Endothelial cell of umbilical vein (primary cell): Measurements from ENCODE around the gene UBASH3A. TPM values are rescaled to one million over a fixed set of nuclear protein-coding genes. Genes with fewer than 3 reads are reported as not detected.

ENCODE experiments used
- BruUV-seq: library from RNA; stranded (reverse); fragments of 400-500 nt; replicated peaks from 2 replicates; lab custom pipeline; 2021; lab: Mats Ljungman, UMichigan
- CTCF ChIA-PET: fragments of 300-600, 350-600 bp; sonication (Branson Sonifier 250); formaldehyde crosslinking; loops from one replicate; lab custom pipeline; 2021; ENCODE audit warnings: antibody characterized with exemption, inconsistent platforms; lab: Charles Lee
- POLR2A ChIA-PET: fragments of 300-600, 350-600 bp; sonication (Branson Sonifier 250); formaldehyde crosslinking; loops from one replicate; lab custom pipeline; 2021; ENCODE audit warnings: antibody characterized with exemption, inconsistent platforms; lab: Charles Lee
- DNase-seq: peaks from one replicate; pipeline ENCODE4 v3.0.0-alpha.2; 2011; ENCODE audit warnings: low read depth, low spot score
- FAIRE-seq: peaks from 2 replicates; lab custom pipeline; 2011; peaks lifted over from hg19 to GRCh38; lab: Jason Lieb, UNC
- H2AFZ ChIP-seq: 2 replicates; pipeline ENCODE4 v1.6.0; 2012; ENCODE audit warnings: low read depth, low read length, control low read depth, inconsistent platforms
- H3K27ac ChIP-seq: 2 replicates; pipeline ENCODE4 v1.5.1; 2011; ENCODE audit warnings: low read depth, mild to moderate bottlenecking, control low read depth, low read length, moderate library complexity; ENCODE audit not compliant: insufficient read depth
- H3K27me3 ChIP-seq, 2 experiments: 2 replicates each; pipeline versions ENCODE4 v1.6.0 to v1.6.1; 2011; ENCODE audit warnings: low read length in 2 of 2, mixed read lengths in 1 of 2; ENCODE audit not compliant: control insufficient read depth in 2 of 2, insufficient read depth in 2 of 2
- H3K36me3 ChIP-seq, 2 experiments: 2 replicates in 1 of 2; 3 replicates in 1 of 2; pipeline ENCODE4 v1.5.1; 2011; ENCODE audit warnings: low read length in 2 of 2, mild to moderate bottlenecking in 1 of 2, moderate library complexity in 1 of 2; ENCODE audit not compliant: control insufficient read depth in 2 of 2, insufficient read depth in 2 of 2; ENCODE audit errors: extremely low read depth in 1 of 2
- H3K4me1 ChIP-seq: 3 replicates; pipeline ENCODE4 v1.5.1; 2011; ENCODE audit warnings: mild to moderate bottlenecking, low read length; ENCODE audit not compliant: control insufficient read depth, insufficient read depth; ENCODE audit errors: extremely low read depth
- H3K4me2 ChIP-seq: 2 replicates; pipeline ENCODE4 v1.6.1; 2011; ENCODE audit warnings: low read length, control low read depth, mixed read lengths; ENCODE audit not compliant: insufficient read depth
- H3K4me3 ChIP-seq, 3 experiments: fragments of 200-600 bp in 1 of 3; sonication (generic), shearing (Covaris generic) in 1 of 3; replicated peaks in 1 of 3; 2 replicates each; pipeline ENCODE4 v1.5.1; 2011 to 2016; ENCODE audit warnings: control low read depth in 3 of 3, low read length in 3 of 3, mild to moderate bottlenecking in 2 of 3, inconsistent platforms in 1 of 3, low read depth in 1 of 3, moderate library complexity in 1 of 3; ENCODE audit not compliant: insufficient read depth in 1 of 3
- H3K79me2 ChIP-seq: 2 replicates; pipeline ENCODE4 v1.6.0; 2012; ENCODE audit warnings: low read length, inconsistent platforms; ENCODE audit not compliant: control insufficient read depth, insufficient read depth
- H3K9ac ChIP-seq: replicated peaks from 2 replicates; pipeline ENCODE3; 2011; ENCODE audit warnings: low read length, control low read depth; ENCODE audit not compliant: insufficient read depth; ENCODE audit errors: extremely low read depth
- H3K9me1 ChIP-seq: replicated peaks from 3 replicates; pipeline ENCODE4 v1.6.0; 2011; ENCODE audit warnings: mild to moderate bottlenecking, low read length; ENCODE audit not compliant: control insufficient read depth, insufficient read depth; ENCODE audit errors: extremely low read depth
- H3K9me3 ChIP-seq: replicated peaks from 2 replicates; pipeline ENCODE4 v1.5.1; 2012; ENCODE audit warnings: low read length, inconsistent platforms; ENCODE audit not compliant: control insufficient read depth, insufficient read depth
- H4K20me1 ChIP-seq: replicated peaks from 2 replicates; pipeline ENCODE3; 2011; ENCODE audit warnings: mild to moderate bottlenecking, low read length; ENCODE audit not compliant: control insufficient read depth, insufficient read depth; ENCODE audit errors: extremely low read depth
- CTCF ChIP-seq, 2 donors: IDR thresholded peaks; 1 replicate in 1 of 2; 2 replicates in 1 of 2; pipeline ENCODE4 v1.5.1; 2011; ENCODE audit warnings: low read length in 2 of 2, mild to moderate bottlenecking in 2 of 2, moderate library complexity in 2 of 2, control low read depth in 1 of 2, inconsistent platforms in 1 of 2, low read depth in 1 of 2; ENCODE audit not compliant: insufficient read depth in 1 of 2; ENCODE audit errors: extremely low read depth in 1 of 2
- EZH2 ChIP-seq: IDR thresholded peaks from 2 replicates; pipeline ENCODE4 v1.6.1; 2012; ENCODE audit warnings: borderline replicate concordance, low read depth, mild to moderate bottlenecking, moderate library complexity, low read length, inconsistent platforms; ENCODE audit not compliant: severe bottlenecking
- FOS ChIP-seq: IDR thresholded peaks from 2 replicates; pipeline ENCODE4 v1.6.1; 2011; ENCODE audit warnings: mild to moderate bottlenecking, low read length, moderate library complexity, borderline replicate concordance; ENCODE audit not compliant: insufficient read depth
- GATA2 ChIP-seq: IDR thresholded peaks from 2 replicates; pipeline ENCODE4 v1.7.0; 2011; ENCODE audit warnings: low read depth, mild to moderate bottlenecking, moderate library complexity, mixed read lengths, low read length; ENCODE audit not compliant: insufficient read length, insufficient read depth
- JUN ChIP-seq: IDR thresholded peaks from 2 replicates; pipeline ENCODE4 v1.6.1; 2011; ENCODE audit warnings: borderline replicate concordance, low read depth; ENCODE audit not compliant: insufficient read length, insufficient read depth
- MAX ChIP-seq: IDR thresholded peaks from 2 replicates; pipeline ENCODE4 v1.6.1; 2011; ENCODE audit not compliant: insufficient read depth, insufficient read length
- MYC ChIP-seq: IDR thresholded peaks from one replicate; pipeline ENCODE4 v1.6.1; 2011; ENCODE audit warnings: mild to moderate bottlenecking, low read depth, low read length
- POLR2A ChIP-seq: IDR thresholded peaks from 2 replicates; pipeline ENCODE4 v1.6.1; 2012; ENCODE audit warnings: low read depth, mild to moderate bottlenecking, control low read depth, low read length
- POLR2AphosphoS5 ChIP-seq: IDR thresholded peaks from 2 replicates; pipeline ENCODE4 v1.6.1; 2012; ENCODE audit warnings: low read depth, mild to moderate bottlenecking, control low read depth, low read length, moderate library complexity; ENCODE audit not compliant: insufficient read depth
- dilution Hi-C: fragments of 300-500 bp; cut with MboI; formaldehyde crosslinking; loops from one replicate; pipeline ENCODE4 v1.15.0; 2019; ENCODE audit warnings: low sequenced_read_pairs; ENCODE audit not compliant: extremely low pct_ligation_motif_present
- intact Hi-C: fragments of 100-400 bp; cut with micrococcal nuclease; formaldehyde crosslinking; loops from one replicate; pipeline ENCODE4 v1.10.0; 2022
- polyA plus RNA-seq, 4 experiments: library from polyadenylated mRNA; depleted of rRNA in 3 of 4; stranded (reverse) in 3 of 4; unstranded in 1 of 4; fragments of >200 nt; gene quantifications; 2 replicates each; pipeline versions ENCODE4 v1.2.1 to v1.2.3, GENCODE V29; 2011 to 2012; ENCODE audit warnings: missing spikeins in 1 of 4
- total RNA-seq: library from RNA; stranded (reverse); gene quantifications from 2 replicates; pipeline ENCODE4 v1.2.3, GENCODE V29; 2021

The UBASH3A gene
- total and polyA plus RNA-seq, 2 donors (not counting 3 experiments of a cell fraction or from before 2014, with no cell fraction given) = not detected

- CTCF ChIA-PET = no interaction called here
- dilution Hi-C loops = no loop called here
- BruUV-seq = no TSS peak
These were observed 48.9 kb downstream of the UBASH3A start for GRCh38 chr21:42452401-42453223.

More at GRCh38 chr21:42452401-42453223, 48.9 kb downstream of the UBASH3A start:
- Histone ChIP-seq H3K9me1 (no peaks in the 10 kb centered on the region), H3K9ac (no peak overlapping the region), H3K4me1 (no peaks in the 10 kb centered on the region), H2AFZ (no peak overlapping the region), H3K4me3 (no peak overlapping the region), H3K79me2 (no peaks in the 10 kb centered on the region), H3K4me2 (no peak overlapping the region), H4K20me1 (no peaks in the 10 kb centered on the region), H3K27me3 (peaks cover 2% of the 10 kb centered on the region in 2 experiments), H3K27ac (no peak overlapping the region), H3K36me3 (no peaks in the 10 kb centered on the region), H3K9me3 (no peaks in the 10 kb centered on the region)
- POLR2A ChIA-PET = no interaction called here
- no peak for TF ChIP-seq EZH2
- TF ChIP-seq JUN = no peak
- TF ChIP-seq GATA2 = no peak
- TF ChIP-seq CTCF (IDR thresholded peaks at IDR 0.05; ENCODE audit: extremely low read depth in 1 of 2, insufficient read depth in 1 of 2, low read depth in 1 of 2, low read length in 2 of 2) = no peak
- no peak for TF ChIP-seq POLR2AphosphoS5
- TF ChIP-seq MYC = no peak
- TF ChIP-seq FOS = no peak
- no peak for TF ChIP-seq MAX
- no peak for TF ChIP-seq POLR2A
- FAIRE-seq (no peak), DNase-seq (no peak)
- intact Hi-C loops = no loop called here
